ENCODE measurements around the gene ADAMTS13. TPM values are rescaled to one million over a fixed set of nuclear protein-coding genes. Genes with fewer than 3 reads are reported as not detected.

Gene ADAMTS13
- 10 to 100 TPM in 1 of 2 donors, 1 to 10 TPM in 1; 6.5 to 11.5 TPM for total RNA-seq
- 10 to 100 TPM in 1 of 2 donors, 1 to 10 TPM in 1; 9.2 to 13.3 TPM for polyA plus RNA-seq

GRCh38 chr9:133421615-133422542 lies at the start of gene ADAMTS13:
Gene ADAMTS13, plus strand, starts transcription at chr9:133422367. Its CDS starts 77 bp downstream, at chr9:133422444.
- peak within 1 kb of the TSS in 1 of 3 donors; percentile 19 for H3K4me3 ChIP-seq (ENCODE audit: low read depth in 1 of 3, low read length in 3 of 3)
- H3K9me3 ChIP-seq (ENCODE audit: control insufficient read depth in 4 of 4, low read length in 3 of 4): no peaks in the 10 kb centered on the region
- H3K4me1 ChIP-seq (ENCODE audit: control insufficient read depth in 4 of 4, insufficient read depth in 4 of 4, low read length in 3 of 4): peaks cover 0 to 14% (median 8%) of the 10 kb centered on the region in 4 donors
- no peak within 1 kb of the TSS for H3K9ac ChIP-seq (ENCODE audit: low read depth in 1 of 2, low read length in 2 of 2)
- no peaks in the 10 kb centered on the region for H3K27me3 ChIP-seq (ENCODE audit: control insufficient read depth in 4 of 4, insufficient read depth in 4 of 4, low read length in 3 of 4)
- no peak for DNase-seq (ENCODE audit: low spot score)
- 73% methylated on average over 23 of the region's 23 CpGs for WGBS
- H3K27ac ChIP-seq (ENCODE audit: low read depth in 1 of 2, low read length in 2 of 2): peak within 1 kb of the TSS; percentile 50 to 63
- no peaks in the 10 kb centered on the region for H3K36me3 ChIP-seq (ENCODE audit: control insufficient read depth in 4 of 4, insufficient read depth in 3 of 4, low read depth in 1 of 4, low read length in 3 of 4)
- no peak for TF ChIP-seq SP1 (IDR thresholded peaks at IDR 0.05)
- TF ChIP-seq, protein P1, sequence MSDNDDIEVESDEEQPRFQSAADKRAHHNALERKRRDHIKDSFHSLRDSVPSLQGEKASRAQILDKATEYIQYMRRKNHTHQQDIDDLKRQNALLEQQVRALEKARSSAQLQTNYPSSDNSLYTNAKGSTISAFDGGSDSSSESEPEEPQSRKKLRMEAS (IDR thresholded peaks at IDR 0.05): no peak
- TF ChIP-seq, protein P2, sequence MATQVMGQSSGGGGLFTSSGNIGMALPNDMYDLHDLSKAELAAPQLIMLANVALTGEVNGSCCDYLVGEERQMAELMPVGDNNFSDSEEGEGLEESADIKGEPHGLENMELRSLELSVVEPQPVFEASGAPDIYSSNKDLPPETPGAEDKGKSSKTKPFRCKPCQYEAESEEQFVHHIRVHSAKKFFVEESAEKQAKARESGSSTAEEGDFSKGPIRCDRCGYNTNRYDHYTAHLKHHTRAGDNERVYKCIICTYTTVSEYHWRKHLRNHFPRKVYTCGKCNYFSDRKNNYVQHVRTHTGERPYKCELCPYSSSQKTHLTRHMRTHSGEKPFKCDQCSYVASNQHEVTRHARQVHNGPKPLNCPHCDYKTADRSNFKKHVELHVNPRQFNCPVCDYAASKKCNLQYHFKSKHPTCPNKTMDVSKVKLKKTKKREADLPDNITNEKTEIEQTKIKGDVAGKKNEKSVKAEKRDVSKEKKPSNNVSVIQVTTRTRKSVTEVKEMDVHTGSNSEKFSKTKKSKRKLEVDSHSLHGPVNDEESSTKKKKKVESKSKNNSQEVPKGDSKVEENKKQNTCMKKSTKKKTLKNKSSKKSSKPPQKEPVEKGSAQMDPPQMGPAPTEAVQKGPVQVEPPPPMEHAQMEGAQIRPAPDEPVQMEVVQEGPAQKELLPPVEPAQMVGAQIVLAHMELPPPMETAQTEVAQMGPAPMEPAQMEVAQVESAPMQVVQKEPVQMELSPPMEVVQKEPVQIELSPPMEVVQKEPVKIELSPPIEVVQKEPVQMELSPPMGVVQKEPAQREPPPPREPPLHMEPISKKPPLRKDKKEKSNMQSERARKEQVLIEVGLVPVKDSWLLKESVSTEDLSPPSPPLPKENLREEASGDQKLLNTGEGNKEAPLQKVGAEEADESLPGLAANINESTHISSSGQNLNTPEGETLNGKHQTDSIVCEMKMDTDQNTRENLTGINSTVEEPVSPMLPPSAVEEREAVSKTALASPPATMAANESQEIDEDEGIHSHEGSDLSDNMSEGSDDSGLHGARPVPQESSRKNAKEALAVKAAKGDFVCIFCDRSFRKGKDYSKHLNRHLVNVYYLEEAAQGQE (IDR thresholded peaks at IDR 0.05): no peak
- TF ChIP-seq RXRA (IDR thresholded peaks at IDR 0.05): peak in 1 of 2 donors; percentile 28
- TF ChIP-seq FOXA2 (IDR thresholded peaks at IDR 0.05): no peak
- TF ChIP-seq HNF4G (IDR thresholded peaks at IDR 0.05): no peak

DNA sequence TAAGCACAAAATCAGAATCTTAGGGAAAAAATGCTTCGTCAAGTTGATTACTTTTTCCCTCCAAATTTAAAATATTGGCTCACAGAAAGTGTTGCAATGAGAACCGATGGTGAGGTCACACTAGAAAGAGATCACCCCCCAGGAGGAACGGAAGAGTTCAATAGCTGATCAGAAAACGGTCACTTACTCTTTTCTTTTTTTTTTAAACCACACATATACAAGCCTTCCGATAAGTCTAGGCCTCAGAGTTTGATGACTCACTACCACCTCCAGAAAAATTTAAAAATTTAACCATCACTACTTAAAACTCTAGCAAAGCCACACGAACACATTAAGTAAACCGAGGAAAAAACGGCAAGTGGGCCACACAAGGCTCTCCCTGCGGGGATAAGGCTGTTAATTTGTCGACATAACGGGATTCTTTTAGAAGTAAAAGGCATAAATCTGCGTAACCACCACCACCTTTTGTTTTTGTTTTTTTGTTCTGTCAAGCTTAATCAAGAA lies 47.5 kb upstream of the ADAMTS13 start:
- peaks cover 0 to 7% (median 2%) of the 10 kb centered on the region in 4 donors for H3K36me3 ChIP-seq (ENCODE audit: control insufficient read depth in 4 of 4, insufficient read depth in 3 of 4, low read depth in 1 of 4, low read length in 3 of 4)
- TF ChIP-seq FOXA1 (IDR thresholded peaks at IDR 0.05): no peak
- TF ChIP-seq, protein P1 (IDR thresholded peaks at IDR 0.05): no peak
- TF ChIP-seq FOXA2 (IDR thresholded peaks at IDR 0.05): no peak
- TF ChIP-seq TAF1 (conservative IDR thresholded peaks at IDR 0.05): no peak
- TF ChIP-seq, protein P3, sequence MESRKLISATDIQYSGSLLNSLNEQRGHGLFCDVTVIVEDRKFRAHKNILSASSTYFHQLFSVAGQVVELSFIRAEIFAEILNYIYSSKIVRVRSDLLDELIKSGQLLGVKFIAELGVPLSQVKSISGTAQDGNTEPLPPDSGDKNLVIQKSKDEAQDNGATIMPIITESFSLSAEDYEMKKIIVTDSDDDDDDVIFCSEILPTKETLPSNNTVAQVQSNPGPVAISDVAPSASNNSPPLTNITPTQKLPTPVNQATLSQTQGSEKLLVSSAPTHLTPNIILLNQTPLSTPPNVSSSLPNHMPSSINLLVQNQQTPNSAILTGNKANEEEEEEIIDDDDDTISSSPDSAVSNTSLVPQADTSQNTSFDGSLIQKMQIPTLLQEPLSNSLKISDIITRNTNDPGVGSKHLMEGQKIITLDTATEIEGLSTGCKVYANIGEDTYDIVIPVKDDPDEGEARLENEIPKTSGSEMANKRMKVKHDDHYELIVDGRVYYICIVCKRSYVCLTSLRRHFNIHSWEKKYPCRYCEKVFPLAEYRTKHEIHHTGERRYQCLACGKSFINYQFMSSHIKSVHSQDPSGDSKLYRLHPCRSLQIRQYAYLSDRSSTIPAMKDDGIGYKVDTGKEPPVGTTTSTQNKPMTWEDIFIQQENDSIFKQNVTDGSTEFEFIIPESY (IDR thresholded peaks at IDR 0.05): no peak
- TF ChIP-seq JUND (IDR thresholded peaks at IDR 0.05): peak; percentile 49 to 82
- peak overlapping the region; percentile 94 for H3K27ac ChIP-seq (ENCODE audit: low read depth in 1 of 2, low read length in 2 of 2)
- peak overlapping the region; percentile 92 to 99 for H3K9ac ChIP-seq (ENCODE audit: low read depth in 1 of 2, low read length in 2 of 2)
- peak overlapping the region; percentile 63 to 97 (median 96) for H3K4me3 ChIP-seq (ENCODE audit: low read depth in 1 of 3, low read length in 3 of 3)
- 5% methylated on average over 12 of the region's 12 CpGs for WGBS
- no peak for DNase-seq (ENCODE audit: low spot score)
- H3K27me3 ChIP-seq (ENCODE audit: control insufficient read depth in 4 of 4, insufficient read depth in 4 of 4, low read length in 3 of 4): no peaks in the 10 kb centered on the region
- H3K9me3 ChIP-seq (ENCODE audit: control insufficient read depth in 4 of 4, low read length in 3 of 4): no peaks in the 10 kb centered on the region
- H3K4me1 ChIP-seq (ENCODE audit: control insufficient read depth in 4 of 4, insufficient read depth in 4 of 4, low read length in 3 of 4): peaks cover 21 to 58% (median 46%) of the 10 kb centered on the region in 4 donors

Measured in liver (tissue), 9 donors.